CD4-positive, alpha-beta T cell treated with Interleukin-17A for 1 hour (primary cell): ENCODE measurements around the gene DXO.

Experiments
- DNase-seq: peaks from one replicate; pipeline ENCODE4 v3.0.0-alpha.2; 2020

DXO gene

DNA sequence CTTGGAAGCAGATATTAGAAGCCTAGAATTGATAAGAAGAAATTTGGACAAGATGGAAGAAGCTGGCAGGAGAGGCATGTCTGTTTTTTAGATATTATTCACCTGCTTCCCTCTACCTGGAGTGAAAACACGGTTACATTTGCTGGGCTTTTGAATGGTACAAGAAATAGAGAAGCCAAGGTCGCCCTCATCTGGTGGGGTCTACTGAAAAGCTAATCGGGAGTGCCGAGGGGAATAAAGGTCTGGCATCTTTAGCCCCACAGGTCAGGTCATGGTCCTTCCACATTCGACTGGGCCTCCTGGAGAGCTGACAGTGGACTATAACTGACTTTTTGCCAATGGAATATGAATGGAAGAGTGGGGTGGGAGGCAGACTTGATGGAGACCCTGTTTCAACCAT, 49.0 kb downstream of the DXO start:
- peak; percentile 36 for DNase-seq

DNA sequence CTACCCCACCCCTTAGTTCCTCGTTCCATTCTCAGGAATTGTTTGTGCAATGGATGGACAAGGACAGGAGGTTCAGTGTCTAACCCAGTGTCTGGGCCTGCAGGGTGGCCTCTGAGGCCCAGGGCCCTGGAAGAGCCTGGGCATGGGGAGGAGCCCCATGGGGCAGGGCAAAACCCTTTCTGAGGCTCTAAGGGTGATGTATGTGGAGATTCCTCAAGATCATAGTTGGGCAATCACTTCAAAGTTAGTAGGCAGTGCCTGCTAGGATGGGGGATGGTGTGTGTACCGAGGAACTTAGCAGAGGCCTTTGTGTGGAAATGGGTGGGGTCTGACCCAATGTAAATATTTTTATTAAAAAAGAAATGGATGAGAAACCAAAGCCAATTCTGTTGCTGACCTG, 51.1 kb downstream of the DXO start:
- no peak for DNase-seq
